CD1c-positive myeloid dendritic cell (primary cell): Measurements from ENCODE around the gene GAN.
A peak's percentile ranks its signal among the peaks of the same experiment; 100 is the strongest.
"Not testable (repeated sequence)": the region's sequence is repeated elsewhere in the genome, so short reads cannot be mapped to it uniquely, and the experiment has no call there.

Source experiments
- DNase-seq: peaks from one replicate; pipeline ENCODE4 v3.0.0-alpha.2; 2016; ENCODE audit errors: extremely low spot score

GAN gene

DNA sequence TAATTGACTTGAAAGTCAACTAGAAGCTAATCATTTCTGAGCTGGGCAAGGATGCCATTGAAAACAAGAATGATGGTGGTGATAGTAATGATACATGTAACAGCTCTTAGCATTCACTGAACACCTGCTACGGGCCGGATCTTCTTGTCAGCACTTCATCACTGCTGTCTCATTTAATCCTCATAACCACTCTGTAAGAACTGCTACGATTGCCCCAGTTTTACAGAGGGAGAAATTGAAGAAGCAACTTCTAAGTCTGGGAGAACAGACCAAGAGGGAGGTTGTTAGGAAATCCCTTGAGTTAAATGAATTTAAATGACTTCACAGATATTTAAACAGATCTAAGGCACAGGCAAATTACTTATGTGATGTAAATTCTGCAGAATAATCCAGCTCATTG, 7.0 kb upstream of the GAN start:
- DNase-seq, result no peak

DNA sequence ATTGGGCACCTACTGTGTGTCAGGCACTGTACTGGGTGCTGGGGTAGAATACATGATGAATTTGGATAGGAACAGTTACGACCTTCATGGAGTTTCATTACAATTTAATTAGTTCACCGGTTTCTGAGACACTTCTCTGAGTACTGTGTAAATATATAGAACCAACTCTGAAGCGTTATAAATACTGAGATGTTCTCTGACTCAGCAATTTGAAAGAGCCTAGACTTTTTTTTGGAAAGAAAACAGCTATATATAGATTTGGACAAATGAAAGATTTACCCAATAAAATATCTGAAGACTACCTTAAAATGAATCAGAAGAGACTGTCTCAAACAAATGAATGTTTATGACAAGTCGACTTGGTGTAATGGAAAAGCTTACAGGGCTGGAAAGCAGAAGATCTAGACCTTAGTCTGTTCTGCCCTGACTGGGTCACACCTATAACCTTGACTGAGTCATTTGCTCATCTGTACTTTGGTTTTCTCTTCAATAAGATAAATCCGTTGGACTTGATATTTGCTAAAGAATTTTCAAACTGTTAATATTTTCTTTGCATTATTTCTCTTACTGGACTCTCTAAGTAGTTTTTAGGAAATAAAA, 4.6 kb upstream of the GAN start:
- DNase-seq, result no peak

DNA sequence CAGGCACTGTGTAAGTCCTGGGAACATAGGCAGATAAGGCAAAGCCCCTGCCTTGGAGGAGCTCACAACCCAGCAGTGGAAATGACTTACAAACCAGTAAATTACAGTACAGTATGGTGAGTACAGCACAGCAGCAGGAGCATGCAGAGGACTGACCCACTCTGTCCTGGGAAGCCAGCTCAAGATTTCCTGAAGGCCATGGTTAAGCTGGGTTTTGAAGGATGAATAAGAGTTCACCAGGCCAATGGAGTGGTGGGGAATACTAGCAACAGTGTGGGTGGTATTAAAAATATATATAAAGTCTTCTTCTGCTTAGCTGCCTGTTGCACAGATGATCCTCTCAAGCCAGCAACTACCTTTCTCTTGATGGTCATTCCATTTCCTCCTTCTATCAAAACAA, 3.0 kb upstream of the GAN start:
- no peak for DNase-seq

DNA sequence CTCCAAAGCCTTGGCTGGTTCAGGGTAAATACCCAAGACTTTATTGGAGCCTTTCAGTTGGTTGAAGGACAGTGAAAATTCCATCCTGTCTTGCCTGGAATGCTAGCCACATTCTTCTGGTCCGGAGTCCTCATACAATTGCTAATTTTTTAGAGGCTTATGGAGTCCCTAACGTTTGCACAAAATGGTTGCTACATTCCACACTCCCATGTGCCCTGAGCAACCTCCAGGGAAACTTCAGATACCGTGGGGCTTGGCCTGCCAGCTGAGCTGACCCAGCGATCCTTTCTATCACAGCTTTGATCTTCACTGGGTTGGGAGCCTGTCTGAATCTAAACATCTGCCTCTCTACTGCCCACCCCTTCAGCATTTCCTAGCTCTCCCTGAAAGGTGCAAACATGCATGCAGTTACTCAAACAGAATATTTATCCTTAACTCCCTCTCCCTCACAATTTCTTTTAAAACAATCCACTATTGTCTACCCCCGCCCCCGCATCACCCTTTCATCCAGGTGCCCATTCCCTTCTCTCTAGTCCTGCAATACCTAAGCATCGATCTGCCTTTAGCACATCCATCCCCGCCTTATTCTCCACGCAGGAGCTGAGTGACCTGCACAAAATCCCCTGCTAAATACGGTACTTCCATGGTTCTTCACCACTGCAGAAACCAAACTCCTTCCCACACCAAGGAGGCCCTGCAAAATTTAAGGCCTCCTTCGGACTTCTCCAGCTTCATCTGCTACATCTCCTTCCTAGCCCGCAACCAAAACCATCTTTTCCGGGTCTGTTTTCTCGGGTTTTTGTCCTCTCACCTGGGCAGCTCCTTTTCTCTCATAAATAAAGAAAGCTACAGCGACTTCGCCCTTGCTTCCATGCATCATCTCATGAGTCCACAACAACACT, 810 bp upstream of the GAN start:
- DNase-seq, result no peak

DNA sequence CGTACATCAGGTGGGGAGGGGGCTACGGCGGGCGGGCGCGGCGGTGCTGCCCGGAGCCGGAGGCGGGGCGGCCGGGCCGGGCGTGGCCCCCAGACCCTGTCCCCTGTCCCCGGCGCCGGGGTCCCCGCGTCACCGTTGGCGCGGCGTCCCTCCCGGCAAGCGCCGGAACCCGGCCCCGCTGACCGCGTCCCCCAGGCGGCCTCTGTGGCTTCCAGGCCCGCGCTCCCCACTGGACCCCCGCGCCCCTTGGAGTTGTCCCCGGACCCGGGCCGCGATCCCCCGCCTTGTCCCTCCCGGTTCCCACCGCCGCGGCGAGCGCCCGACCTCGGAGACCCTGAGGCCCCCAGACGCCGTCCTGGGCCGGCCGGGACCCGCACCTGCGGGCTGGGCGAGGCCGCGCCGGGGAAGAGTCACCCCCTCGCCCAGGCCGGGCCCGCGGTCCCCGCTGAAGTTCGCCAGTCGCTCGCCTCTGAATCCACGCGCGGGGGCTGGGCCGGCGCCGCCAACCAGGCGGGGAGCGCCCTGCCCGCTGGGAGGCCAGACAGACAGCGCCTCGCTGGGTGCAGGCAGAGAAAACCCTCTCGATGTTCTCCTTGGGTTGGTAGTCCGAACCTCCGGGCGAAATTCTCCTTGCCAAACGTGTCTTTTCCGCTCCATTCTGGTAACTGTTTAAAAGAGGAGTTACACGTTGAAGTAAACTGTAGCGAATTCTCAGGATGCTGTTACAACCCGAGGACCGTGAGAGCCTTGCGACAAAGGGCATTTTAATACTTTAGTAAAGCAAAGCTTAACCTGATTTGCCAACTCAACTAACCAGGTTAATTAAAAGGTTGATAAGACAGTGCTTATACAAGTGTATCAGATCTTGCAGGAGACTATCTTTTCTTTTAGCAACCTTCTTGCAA, 761 bp downstream of the GAN start:
- DNase-seq, result peak; percentile 52

DNA sequence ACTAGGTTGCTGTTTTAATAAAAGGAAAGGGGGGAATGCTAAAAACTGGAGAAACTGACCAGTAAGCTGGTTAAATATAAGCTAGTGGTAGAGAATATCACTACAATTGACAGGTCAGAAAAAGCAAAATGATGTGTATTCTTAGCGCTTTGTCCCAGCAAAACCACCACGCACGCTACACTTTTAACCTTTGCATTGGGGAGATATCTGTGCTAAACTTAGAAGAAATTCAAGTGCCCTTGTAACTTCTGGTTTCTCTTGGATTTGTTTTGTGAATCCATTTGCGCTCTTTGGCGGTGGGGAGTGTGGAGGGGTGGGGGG, 1.4 kb downstream of the GAN start:
- DNase-seq, result no peak

DNA sequence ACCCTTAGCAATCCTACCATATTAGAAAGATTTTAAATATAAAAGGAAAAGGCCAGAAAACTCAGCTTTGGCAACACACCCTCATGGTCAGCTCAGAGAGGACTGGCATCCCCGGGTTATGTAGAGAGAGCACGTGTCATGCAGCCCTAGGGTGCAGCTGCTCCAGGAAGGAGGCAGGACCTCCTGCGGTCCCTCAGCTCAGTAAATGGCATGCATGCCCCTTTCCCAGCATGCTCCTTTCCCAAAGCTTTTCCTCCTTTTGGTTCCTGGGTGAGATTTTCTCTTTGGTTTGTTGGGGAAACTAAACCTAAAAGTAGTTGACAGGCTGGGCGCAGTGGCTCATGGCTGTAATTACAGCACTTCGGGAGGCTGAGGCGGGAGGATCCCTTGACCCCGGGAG, 3.9 kb downstream of the GAN start:
- DNase-seq, result no peak

DNA sequence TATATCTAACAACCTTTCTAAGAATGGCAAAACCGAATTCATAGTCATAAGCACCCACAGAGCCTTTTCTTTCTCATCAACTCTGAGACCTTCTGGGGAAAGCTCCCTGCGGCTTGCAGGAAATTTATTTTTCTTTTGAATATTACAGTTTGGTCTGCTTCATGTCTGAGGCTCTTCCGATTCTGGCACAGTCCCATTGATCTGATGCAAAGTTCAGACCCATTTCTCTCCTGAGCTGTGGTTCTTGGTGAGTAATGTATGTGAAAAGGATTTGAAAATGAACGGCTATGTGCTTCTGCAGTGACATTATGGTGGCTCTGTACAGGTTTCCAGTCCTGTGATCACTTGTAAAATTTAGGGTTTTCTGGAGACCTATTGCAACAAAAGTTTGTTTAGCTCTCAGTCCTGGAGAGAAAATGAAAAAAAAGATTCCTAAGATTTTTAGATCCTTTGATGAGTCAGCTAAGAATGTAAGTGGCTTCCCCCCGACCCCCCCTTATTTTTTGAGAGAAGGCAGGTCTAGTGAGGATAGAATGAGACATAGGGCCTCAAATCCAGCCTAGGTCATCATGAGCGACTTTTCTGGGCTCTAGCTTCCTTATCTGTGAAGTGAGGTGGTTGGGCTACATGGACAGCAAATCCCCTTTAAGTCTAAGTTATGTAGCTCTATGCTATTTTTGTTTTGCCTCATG, 4.6 kb downstream of the GAN start:
- no peak for DNase-seq

DNA sequence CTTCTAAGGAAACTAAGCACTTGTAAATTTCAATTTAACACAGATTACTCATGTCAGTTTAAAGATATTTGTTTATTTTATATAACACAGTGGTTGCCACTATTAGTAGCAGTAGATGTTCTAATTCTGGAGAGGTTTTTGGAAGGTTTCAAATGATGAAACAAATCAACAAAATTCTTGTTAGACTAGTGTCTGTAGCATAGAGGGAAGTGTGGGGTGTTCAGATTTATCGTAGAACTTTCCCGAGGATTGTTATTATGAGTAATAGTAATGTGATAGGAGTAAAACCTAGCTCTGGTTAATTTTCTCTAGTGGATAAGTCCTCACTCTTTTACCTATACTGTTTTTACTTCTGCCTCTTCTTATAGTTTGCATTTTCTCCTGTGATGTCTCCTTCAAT, 6.3 kb downstream of the GAN start:
- DNase-seq, result no peak

DNA sequence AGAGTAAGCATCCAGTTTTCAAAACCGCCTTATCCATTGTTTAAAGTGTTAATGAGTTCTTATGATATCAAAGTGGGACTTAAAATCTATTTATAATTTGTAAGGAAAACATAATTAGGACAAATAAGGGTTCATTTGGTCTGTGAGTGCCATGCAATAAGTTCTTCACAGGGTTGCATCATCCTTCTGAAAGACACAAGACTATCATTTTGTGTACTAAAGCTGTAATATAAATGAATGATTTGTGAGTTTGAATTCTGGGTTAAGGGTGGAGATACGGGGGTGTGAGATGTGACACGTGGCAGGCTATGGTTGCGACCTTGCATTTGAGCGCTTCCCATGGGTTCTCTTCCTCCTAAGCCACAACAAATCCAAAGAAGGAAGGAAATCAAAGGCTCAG, 6.8 kb downstream of the GAN start:
- DNase-seq, result no peak

DNA sequence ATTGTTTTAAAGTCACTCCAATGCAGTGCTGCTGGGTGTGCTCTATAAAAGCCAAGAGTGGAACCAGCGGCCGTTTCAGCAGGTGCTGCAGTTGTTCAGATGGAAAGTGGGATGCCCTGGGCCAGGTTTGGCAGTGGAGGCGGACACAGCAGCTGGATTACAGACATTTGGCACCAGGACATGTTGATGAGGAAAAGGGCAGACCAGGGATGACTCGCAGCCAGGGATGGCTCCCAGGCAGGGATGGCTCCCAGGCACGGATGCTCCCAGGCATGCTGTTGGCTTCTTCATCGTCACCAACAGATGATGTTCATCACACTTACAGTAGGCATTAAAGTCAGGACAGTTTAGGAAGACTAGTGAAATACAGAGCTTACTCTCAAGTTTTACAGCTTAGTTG, 10.0 kb downstream of the GAN start:
- no peak for DNase-seq

DNA sequence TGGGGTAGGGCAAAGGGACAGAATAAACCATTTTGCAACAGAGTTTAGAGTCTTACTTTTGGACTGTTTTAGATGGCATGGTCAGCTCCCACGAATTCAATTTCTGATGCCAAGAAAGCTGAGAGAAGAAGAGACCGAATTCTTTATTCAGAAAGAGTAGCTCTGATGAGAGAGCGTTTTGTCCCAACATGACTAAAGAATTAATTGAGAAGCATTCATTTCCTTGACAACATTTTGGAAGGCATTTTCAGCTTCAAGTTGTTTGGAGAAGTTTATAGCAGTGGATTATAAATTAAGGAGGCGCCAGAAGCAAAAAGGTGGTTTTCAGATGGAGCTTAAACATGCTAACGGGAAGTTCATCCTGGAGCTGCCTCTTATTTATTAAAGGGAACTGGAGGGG, 12.2 kb downstream of the GAN start:
- no peak for DNase-seq

DNA sequence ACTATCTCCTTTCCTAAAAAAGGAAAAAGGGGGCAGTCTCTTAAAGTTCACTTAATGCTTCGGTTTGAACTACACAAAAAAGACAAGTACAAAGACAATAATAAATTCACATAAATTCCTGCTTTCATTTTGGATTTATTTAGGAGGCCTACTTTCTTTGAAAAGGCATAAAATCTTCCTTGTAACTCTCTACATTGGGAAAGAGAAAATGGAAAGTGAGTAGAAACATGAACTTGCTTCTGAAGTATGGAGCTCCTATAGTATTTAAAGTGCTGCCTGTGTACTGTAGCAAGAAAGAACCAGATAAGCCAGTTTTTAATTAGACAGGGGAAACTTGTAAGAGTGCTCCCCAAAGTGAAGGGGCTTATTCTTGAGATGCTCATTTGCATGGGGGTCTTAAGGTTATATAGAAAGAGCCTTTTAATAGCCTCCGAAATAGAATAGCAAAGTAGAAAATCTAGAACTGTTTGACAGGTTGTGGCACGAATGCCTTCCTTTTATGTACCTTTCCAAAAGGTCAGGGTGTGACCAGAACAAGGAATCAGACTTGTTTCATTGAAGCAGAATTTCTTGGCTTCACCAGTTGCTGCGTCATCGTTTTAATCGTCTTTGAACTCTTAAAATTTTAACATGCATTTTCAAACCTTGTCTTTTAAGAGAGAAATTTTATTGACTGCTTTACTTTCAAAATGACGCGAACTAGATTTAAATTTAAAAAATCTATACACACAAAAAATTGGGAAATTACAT, 12.9 kb downstream of the GAN start:
- DNase-seq, result no peak

DNA sequence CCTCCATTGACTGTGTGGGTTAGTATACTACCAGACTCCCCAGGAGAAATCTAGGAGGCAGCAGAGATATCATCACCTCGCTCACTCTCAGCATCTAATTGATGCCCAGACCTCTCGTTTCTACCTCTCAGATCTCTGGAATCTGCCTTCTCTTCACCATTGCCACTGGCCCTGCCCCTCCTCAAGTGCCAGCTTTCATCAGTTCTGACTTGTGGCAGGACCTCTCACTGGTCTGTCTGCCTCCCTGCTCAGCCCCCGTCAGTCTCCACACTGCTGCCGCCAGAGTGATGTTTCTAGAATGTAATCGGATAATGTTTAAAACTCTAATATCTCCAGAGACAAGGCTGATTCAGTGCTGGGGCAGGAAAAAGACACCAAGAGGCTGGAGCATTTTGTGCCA, 15.2 kb downstream of the GAN start:
- DNase-seq, result no peak

DNA sequence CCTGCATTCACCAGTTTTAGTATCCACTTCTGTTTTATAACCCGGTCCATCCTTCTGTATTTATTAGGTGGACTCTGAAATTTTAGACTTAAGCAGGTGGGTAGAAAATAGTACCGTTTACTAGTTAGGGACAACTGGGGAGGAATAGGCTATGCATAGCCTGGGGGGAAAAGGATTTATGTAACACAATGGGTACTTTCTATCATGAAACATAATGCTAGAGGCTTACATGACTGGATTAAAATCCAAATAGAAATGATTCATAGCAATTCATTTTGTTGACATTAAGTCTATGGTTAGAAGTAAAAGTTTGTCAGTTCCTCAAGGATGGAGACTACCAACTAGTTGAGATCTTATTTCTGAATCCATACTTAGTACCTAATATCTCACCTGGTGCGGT, 18.6 kb downstream of the GAN start:
- no peak for DNase-seq

DNA sequence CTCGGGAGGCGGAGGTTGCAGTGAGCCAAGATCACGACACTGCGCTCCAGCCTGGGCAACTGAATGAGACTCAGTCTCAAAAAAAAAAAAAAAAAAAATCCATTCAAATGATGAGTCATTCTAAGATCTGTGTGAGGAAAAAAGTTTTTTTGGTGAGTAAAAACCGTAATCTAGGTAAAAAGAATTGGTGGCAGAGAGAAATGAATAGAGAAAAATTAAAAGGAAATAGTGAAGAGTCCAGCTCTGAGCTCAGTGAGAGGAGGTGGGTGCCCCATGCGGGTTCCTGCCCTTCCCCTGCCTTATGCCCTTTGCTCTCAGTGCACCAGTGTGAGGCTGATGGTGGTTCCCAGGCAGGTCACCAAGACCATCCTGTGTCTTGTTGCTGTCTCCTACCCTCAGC, 20.9 kb downstream of the GAN start:
- no peak for DNase-seq

DNA sequence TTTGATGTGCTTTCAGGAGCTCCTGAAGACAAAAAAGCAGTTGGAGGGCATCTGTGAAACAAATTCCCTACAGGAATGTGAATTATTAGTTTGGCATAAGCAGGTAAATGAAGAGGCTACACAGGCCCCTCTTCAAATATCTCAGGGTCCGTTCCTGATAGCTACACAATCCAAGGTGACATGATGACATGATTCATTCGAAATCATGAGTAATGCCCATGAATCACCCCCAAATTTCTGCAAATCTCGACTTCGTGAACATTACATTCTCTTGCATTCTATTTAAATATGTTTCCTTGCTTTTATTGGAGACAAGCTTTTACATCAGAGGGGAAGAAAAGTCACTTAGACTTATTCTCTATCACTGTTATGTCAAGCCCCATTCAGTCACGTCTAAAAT, 22.3 kb downstream of the GAN start:
- no peak for DNase-seq

DNA sequence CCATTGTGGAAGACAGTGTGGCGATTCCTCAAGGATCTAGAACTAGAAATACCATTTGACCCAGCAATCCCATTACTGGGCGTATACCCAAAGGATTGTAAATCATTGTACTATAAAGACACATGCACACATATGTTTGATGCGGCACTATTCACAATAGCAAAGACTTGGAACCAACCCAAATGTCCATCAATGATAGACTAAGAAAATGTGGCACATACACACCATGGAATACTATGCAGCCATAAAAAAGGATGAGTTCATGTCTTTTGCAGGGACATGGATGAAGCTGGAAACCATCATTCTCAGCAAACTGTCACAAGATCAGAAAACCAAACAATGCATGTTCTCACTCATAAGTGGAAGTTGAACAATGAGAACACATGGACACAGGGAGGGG, 30.4 kb downstream of the GAN start:
- DNase-seq, result not testable (repeated sequence)

DNA sequence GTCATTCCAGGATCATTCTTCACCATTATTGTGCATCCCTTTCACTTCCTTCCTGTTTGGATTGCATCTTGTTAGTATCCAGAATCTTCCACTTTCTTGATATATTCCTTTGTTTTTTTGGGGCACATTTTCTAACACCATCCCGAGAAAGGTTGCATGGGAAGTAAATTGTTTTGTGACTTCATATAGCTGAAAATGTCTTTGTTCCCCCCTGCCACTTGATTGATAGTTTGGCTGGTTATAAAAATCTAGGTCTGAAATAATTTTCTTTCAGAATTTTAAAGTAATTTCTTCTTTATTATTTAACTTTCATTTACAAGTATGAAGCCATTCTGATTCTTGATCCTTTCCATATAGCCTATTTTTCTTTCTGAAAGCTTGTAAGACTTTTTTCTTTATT, 32.7 kb downstream of the GAN start:
- no peak for DNase-seq

DNA sequence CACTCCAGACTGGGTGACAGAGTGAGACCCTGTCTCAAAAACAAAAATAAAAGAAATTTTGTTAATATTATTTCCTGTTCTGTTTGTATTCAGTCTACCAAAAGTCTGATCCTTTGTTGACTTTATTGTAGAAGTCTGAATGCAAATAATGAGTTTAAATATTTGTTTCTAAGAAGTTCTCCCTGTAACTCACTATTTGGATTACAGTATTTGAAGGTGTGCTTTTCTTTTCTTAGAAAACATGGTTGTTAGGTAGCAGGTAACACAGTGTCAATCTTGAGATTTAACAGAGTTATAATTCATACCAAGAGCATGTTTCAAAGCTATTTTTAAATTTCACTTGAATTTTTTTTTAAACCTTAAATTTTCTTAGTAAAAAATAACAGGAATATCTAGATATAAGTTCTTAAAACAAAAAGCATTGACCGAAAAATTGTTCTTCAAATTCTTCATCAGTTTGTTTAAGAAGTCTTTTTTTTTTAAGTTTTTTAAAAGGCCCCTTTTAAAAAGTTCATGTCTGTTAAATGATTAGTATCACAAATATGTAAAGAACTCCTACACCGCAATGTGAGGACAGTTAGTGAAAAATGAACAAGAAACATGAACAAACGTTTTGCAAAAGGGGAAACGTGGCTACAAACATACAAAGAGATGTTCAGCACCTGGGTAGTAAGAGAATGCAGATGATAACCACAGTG, 35.0 kb downstream of the GAN start:
- DNase-seq, result no peak

DNA sequence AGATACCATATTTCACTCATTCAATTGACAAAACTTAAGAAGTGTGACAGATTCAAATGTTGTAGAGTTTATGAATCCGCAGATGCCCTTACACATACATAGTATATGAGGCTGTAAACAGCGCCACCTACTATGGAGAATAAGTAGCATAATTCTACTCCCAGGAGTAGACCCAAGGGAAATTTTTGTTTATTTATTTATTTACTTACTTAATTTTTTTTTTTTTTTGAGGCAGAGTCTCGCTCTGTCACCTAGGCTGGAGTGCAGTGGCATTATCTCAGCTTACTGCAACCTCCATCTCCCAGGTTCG, 35.5 kb downstream of the GAN start:
- no peak for DNase-seq
